HG03469 (cell line): ENCODE measurements around the gene GLRX5.
"Not testable (repeated sequence)": the region's sequence is repeated elsewhere in the genome, so short reads cannot be mapped to it uniquely, and the experiment has no call there.

Experiments
- ATAC-seq: cut with Tn5 transposase; IDR thresholded peaks from one replicate; pipeline ENCODE4 v1.9.1; 2021; ENCODE audit warnings: mild to moderate bottlenecking, moderate library complexity, moderate number of reproducible peaks; ENCODE audit not compliant: unreplicated experiment

Gene GLRX5

DNA sequence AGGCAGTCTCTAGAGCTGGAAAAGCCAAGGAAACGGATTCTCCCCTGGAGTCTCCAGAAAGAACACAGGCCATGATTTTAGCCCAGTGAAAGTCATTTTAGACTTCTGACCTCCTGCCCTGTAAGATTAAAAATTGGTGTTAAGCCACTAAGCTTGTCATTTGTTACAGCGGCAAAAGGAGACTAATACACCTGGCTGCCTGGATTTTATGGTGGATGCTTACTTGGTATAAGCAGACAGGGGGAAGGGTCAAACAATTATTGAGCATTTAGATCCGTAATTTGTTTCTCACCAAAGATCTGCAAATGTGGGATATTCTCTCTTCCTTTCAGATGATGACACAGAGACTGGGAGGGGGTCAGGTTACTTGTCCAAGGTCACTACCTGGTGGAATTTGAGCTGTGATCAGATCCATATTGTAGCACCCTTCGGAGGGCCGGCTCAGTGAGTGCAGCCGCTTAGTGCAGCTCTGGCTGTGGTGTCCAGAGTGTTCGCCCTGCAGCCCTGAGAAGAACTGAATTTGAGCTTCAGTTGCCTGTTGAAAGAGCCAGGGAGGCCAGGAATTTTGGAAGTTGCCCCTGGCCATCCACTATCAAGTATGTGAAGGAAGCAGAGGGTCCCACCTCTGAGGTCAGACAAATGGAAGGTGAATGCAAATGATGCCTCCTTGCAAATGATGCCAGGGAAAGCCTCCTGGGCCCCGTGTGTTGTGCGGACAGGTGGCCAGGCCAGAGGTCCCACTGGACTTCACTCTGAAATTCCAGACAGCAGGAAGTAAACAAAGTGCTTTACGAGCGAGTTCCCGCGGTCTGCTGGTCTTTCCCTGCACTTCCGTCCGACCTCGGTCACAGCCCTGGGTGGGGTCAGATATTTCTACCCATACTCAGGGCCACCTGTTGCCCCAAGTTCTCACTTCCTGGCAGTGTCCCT, 15.1 kb downstream of the GLRX5 start:
- no peak for ATAC-seq

DNA sequence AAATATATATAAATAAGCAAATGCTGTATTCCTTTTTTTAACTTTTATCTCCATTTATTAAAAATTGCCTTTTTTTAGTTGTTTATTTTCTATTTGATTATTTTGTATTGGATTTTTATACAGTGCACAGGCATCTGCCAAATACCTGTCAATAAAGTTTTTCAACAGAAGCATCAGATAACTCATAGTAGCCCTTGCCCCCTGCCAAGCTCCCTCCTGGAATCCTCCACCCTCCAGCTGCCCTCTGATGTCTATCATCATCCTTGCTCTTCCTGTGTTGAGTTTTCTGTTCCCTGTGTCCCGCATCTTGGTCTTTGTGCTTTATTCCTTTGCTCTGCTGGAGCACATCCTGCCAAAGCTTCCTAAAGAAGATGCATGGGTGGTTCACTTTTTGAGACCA, 16.6 kb downstream of the GLRX5 start:
- no peak for ATAC-seq

DNA sequence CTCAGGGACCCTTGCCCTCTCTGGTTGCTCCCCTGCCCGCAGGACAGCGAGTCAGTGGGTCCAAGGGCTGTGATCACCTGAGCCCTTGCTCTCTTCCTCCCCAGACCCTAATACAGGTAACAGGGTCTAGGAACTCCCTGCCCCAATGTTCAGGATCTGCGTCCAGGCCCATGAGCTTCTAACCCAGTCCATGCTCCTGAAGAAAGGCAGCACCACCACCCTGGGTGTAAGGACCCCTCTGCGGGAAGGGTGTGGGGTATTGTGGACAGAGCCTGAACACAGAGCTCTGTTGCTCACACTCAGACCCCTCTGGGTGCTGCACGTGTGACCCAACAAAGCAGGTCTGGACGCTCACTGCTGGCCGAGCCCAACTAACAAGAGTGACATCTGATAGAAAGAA, 18.3 kb downstream of the GLRX5 start:
- no peak for ATAC-seq

DNA sequence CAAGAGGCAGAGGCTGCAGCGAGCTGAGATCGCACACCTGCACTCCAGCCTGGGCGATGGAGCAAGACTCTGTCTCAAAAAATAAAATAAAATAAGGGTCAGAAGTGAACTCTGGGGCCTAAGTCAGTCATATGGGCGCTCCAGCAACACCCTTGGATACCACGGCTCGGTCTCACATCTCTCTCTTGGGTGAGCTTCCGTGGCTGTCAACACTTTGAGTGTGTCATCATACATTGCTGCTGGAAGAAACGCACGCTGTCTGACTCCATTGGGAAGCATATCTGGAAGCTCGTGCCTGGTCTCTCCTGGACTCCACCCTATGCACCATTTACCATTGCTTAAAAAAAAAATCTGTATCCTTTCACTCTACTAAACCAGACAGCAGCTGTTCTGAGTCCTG, 20.2 kb downstream of the GLRX5 start:
- ATAC-seq, result no peak

DNA sequence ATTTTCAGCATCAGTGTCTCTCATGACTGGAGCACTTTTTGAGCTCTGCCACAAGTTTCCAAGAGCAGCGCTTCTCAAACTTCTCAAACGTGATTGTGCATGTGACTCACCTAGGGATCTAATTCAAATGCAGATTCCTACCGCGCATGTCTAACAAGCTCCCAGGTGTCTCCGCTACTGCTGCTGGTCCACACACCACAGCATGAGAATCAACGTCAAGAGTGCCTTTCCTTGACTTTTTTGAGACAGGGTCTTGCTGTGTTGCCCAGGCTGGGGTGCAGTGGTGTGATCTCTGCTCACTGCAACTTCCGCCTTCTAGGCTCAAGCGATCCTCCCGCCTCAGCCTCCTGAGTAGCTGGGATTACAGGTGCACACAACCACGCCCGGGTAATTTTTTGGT, 22.4 kb downstream of the GLRX5 start:
- no peak for ATAC-seq

DNA sequence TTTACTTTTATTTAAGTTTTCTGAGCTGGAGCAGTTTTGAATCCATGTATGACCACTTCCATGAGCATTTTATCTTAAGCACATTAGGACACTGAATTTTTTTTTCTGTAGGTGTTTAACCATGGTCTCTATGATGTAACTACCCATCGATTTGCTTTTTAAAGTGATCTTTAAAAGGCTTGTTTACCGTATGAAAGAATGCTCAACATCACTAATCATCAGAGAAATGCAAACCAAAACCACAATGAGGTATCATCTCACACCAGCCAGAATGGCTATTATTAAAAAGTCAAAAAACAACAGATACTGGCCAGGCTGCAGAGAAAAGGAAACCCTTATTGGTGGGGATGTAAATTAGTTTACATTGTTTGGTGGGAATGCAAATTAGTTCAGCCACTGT, 23.0 kb downstream of the GLRX5 start:
- ATAC-seq, result no peak

DNA sequence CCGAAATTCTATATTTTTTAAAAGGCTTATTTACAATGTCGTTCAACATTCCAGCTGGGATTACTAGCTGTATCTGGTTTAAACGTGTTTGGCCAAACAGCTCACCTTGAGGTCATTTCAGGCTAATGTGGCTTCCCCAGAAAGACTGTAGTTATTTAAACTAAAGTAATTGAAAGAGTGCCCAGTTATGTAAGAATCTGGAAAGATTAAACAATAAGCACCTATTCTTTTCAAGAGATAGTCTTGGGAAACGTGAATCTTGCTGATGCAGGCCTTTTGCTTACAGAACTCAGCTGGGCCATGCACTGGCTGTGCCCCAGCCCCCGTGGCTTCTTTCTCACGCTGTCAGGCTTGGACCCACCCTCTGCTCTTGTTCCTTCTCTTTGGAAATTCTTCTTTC, 24.4 kb downstream of the GLRX5 start:
- no peak for ATAC-seq

DNA sequence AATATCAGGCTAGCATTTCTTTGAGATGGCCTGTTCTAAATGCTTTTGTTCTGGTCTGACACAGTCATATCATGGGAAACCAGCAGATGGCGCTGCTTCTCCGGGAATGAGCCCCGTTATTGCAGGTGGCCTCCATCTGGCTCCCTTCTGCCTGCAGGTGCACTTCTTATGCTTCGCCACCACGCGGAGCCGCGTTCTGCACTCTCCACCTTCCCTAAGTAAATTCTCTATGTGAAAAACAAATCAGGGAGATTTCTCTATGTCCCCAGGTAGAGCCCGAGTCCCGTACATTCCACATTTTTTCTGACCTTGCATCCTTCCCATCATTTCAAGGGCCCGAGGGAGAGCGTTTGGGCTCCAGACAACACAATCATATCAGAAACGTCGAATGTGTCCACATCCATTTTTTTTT, 26.2 kb downstream of the GLRX5 start:
- ATAC-seq, result peak; percentile 85

DNA sequence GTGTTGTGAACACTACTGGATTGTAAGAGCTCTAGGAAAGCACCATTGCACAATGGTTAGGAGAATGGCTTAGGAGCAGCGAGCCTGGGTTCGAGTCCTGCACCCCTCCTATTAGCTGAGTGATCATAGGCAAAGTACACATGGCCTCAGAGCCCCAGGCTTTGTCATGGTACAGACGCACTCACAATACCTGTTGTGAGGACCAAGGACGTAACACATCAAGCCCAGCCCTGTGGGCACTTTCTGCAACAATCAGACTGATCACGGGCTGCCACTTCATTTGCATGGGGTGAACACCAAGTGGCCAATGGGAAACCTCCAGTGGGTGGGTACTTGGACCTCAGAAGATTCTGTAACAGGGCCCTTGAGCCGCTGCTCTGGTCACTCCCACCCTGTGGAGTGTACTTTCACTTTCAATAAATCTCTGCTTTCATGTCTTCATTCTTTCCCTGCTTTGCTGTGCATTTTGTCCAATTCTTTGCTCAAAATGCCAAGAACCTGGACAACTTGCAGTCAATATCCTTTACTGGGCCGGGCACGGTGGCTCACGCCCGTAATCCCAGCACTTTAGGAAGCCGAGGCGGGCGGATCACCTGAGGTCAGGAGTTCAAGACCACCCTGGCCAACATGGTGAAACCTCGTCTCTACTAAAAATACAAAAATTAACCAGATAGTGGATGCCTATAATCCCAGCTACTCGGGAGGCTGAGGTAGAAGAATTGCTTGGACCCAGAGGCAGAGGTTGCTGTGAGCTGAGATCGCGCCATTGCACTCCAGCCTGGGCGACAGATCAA, 28.2 kb downstream of the GLRX5 start:
- no peak for ATAC-seq

DNA sequence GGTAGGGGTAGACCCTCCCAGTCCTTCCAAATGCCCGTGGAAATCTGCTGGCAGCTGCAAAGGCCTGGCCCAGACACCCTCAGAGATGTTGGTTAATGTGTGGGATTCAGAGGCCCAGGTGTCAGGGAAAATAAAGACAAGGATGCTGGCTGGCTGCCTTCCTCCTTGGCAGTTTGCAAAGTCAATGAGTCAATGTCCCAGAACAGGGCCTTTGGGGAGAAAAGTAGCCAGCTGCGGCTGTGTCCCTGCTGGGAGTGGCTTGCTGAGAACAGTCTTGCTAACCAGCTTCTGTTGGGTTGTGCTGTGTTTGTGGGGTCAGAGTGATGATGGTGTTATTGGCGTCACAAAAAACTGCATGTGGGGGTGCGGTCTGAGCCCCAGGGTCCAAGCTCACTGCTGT, 29.2 kb downstream of the GLRX5 start:
- ATAC-seq, result no peak

DNA sequence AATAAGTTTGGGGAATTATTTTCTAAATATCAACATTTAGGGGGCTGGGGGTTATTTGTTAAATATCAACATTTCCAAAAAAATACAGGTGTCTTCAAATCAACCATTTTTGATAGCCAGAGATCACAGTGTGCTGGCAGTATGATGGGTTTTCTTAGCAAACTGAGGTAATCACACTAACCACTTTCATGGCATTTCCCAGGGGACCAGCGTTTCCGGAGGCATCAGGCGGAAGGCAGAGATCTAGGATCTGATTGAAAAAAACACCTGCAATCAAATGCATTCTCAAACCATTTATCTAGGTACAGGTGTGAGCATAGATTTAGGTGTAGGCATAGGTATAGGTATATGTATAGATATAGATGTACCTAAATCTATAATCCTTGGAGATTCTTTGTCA, 34.6 kb downstream of the GLRX5 start:
- ATAC-seq, result no peak

DNA sequence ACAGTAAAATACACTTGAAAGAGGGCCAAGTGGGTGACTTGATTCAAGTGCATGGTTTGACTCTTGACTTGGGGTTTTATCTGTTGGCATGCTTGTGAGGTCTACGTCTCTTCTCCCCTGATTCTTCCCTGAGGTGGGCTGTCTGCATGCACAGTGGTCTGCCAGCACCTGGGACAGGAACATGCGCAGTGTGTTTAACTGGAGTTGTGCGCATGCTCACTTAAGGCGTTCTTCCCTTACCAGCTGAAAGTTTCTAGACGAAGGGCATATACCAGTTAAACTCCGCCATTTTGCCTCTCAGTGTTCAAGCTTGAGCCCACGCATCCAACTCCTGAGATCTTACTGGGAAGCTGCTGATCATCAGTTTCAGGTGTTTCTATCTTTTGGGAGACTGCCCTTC, 38.5 kb downstream of the GLRX5 start:
- ATAC-seq, result no peak

DNA sequence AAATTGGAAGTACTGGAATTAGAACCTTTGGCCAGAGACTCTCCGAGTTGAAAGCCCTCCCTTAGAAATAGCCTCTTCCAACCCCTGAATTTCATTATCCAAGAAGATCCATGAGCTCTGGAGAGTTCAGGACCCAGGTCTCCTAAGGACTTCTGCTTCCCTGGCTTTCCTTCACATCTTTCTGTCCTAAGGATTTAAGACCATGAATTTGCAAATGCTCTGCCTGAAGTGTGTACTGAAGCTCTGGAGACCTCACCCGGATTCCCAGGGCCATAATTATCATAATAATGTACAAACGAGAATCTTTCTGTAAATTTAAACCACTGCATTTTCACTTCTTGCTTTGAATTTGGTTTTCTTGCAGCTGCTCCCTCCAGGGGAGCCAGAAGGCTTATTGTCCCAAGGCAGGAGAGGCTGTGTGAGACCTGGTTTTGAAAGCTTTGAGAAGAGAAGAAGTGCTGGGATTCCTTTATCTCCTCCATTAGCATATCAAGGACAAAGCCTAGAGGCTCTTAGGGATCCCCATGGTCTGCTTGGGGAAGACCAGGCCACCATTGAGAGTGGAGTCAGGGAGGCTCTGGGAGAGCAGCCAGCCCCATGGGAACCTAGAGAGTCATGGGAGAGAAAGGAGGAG, 41.1 kb downstream of the GLRX5 start:
- no peak for ATAC-seq

DNA sequence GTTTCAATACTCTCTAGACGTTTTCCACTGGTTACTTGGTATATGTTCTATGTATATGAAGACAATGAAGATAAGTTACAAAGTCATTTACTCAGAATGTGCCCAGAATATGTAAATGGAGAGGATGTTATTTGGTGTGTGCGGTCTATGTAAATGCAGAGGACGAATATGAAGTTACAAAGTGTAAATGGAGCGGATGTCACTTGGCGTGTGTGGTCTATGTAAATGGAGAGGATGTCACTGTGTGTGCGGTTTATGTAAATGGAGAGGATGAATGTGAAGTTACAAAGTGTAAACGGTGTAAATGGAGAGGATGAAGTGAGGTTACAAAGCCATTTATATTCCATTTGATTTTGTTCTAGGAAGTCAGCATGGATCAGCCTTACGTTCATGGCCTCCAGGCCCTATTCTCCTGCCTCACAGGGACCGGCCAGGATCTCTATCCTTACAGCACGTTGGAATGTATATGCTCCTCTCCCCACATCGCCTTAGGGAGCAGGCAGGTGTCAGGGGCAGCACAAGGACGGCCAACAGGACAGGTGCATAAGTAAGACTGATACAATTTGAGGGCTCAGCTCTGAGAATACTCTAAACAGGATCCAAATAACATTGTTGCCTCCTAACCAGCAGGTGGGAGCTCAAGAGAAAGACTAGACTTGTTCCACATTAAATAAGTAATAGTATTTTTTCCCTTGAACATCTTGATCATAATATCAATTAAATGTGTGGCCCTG, 42.4 kb downstream of the GLRX5 start:
- peak; percentile 97 for ATAC-seq

DNA sequence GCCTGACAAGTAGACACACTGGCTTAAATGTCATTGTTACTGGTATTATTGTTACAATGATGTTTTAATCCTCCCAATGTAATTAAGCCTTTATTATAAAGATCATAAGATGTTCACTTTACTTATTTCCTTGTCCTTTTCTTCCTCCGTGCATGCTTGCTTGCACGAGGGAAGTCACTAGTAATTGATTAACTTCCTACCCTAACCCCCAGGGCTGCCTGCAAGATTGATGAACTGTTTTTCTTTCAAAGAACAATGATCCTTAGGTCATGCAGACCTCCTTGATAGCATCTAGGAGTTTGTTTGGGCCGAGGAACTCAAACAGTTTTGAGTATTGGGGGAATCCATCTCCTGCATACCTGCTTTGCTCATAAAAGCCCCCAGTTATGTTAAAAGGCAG, 43.0 kb downstream of the GLRX5 start:
- no peak for ATAC-seq

DNA sequence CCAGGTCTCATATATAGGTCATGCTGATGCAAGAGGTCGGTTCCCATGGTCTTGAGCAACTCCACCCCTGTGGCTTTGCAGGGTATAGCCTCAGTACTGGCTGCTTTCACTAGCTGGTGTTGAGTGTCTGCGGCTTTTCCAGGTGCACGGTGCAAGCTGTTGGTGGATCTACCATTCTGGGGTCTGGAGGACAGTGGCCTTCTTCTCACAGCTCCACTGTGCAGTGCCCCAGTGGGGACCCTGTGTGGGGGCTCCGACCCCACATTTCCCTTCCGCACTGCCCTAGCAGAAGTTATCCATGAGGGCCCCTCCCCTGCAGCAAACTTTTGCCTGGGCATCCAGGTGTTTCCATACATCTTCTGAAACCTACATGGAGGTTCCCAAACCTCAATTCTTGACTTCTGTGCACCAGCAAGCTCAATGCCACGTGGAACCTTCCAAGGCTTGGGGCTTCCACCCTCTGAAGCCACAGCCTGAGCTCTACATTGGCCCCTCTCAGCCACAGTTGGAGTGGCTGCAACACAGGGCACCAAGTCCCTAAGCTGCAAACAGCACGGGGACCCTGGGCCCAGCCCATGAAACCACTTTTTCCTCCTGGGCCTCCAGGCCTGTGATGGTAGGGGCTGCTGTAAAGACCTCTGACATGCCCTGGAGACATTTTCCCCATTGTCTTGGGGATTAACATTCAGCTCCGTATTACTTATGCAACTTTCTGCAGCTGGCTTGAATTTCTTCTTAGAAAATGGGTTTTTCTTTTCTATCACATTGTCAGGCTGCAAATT, 49.2 kb downstream of the GLRX5 start:
- ATAC-seq, result not testable (repeated sequence)

DNA sequence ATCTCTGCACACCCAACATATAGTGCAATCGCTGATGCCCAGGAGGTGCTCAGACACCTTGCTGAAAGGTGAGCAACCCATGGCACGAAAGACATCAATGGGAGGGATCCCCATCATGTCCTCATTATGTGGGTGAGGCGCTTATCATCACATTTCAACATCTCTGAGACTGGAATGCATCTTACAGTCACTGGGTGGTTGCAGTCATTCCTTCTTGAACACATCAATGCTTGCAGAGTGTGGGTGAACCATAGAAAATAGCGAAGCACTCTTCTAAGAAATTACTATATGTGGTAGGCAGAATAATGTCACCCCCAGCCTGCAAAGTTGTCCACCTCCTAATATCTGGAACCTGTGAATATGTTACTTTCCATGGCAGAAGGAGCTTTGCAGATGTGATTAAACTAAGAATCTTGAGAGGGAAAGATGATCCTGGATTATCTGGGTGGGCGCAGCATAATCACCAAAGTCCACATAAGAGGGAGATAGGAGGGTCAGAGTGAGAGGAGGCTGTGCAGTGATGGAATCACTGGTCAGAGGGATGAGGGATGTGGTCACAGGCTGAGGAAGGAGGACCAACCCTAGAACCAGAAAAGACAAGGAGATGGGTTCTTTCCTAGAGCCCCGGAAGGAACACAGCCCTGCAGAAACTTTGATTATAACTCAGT, 51.2 kb downstream of the GLRX5 start:
- ATAC-seq, result no peak

DNA sequence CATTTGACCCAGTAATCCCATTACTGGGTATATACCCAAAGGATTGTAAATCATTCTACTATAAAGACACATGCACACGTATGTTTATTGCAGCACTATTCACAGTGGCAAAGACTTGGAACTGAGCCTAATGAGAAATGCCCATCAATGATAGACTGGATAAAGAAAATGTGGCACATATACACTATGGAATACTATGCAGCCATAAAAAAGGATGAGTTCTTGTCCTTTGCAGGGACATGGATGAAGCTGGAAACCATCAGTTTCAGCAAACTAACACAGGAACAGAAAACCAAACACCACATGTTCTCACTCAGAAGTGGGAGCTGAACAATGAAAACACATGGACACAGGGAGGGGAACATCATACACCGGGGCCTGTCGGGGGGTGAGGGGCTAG, 56.3 kb downstream of the GLRX5 start:
- not testable (repeated sequence) for ATAC-seq
